Stimulated activated CD4-positive, alpha-beta T cell treated with anti-CD3 and anti-CD28 coated beads, TNF-alpha, amount 100 ng/mL, for 48 hours (primary cell): ENCODE measurements around the gene ZNF557.
A peak's percentile ranks its signal among the peaks of the same experiment; 100 is the strongest.

Source experiments
- DNase-seq, 3 donors: peaks; one replicate each; pipeline ENCODE4 v3.0.0-alpha.2; 2020; ENCODE audit warnings: low read depth in 3 of 3

The ZNF557 gene

DNA sequence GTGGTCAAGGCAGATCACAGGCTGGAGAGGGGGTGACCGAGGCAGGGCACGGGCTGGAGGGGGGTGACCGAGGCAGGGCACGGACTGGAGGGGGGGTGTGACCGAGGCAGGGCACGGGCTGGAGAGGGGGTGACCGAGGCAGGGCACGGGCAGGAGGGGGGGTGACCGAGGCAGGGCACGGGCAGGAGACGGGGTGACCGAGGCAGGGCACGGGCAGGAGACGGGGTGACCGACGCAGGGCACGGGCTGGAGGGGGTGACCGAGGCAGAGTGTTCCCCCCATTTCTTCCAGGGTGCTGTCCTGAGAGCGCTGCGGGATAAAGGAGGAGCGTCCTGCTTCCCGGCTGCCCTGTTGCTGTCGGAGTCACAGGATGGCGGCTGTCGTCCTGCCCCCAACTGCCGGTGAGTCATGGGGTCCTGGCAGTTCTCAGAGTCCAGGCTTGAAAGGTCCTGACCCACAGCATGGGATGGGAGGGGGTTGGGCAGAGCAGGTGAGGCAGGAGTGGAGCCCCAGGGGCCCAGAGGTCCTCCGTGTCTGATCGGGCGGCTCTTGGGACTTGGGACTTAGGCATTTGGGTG is 5.3 kb downstream of the ZNF557 start:
- no peak for DNase-seq

DNA sequence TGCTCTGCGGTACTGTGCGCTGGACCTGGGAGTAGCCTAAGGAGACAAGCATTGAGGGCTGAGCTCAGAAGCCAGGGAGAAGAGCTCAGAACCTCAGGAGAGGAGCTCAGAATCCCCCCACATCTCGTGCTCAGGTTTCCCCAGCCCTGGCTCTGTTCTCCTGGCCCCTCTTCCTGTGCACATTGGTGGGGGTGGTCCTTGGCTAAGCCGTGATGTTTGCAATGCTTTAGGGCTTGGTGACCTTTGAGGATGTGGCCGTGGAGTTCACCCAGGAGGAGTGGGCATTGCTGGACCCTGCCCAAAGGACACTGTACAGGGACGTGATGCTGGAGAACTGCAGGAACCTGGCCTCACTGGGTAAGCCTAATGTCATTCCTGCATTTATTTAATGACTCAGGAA is 6.6 kb downstream of the ZNF557 start:
- DNase-seq = no peak

DNA sequence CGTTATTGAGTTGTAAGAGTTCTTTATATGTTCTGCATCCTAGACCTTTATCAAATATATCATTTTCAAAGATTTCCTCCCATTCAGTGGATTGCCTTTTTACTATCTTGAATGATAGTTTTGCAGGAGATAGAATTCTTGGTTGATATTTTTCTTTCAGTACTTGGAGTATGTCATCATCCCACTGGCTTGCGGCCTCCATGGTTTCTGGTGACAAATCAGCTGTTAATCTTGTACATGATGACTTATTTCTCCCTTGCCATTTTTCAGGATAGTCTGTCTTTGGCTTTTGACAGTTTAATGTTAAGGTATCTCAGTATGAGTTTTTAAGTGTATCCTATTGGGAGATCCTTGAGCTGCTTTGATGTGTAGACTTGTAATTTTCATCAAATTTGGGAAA is 8.5 kb downstream of the ZNF557 start:
- DNase-seq = no peak

DNA sequence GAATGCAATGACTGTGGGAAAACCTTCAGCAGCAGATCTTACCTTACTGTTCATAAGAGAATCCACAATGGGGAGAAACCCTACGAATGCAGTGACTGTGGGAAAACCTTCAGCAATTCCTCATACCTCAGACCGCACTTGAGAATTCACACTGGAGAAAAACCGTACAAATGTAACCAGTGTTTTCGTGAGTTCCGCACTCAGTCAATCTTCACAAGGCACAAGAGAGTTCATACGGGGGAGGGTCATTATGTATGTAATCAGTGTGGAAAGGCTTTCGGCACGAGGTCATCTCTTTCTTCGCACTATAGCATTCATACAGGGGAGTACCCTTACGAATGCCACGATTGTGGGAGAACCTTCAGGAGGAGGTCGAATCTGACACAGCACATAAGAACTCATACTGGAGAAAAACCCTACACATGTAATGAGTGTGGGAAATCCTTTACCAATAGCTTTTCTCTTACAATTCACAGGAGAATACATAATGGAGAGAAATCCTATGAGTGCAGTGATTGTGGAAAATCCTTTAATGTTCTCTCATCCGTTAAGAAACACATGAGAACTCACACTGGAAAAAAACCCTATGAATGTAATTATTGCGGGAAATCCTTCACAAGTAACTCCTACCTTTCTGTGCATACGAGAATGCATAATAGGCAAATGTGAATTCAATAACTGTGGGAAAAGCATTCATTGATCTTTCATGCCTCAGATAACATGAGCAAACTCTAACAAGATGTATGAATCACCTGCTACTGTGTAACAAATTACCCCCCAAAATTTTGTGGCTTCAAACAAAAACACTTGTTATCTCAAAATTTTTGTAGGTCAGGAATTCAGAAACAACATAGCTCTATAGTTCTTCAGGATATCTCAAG is 13.8 kb downstream of the ZNF557 start:
- DNase-seq = no peak

DNA sequence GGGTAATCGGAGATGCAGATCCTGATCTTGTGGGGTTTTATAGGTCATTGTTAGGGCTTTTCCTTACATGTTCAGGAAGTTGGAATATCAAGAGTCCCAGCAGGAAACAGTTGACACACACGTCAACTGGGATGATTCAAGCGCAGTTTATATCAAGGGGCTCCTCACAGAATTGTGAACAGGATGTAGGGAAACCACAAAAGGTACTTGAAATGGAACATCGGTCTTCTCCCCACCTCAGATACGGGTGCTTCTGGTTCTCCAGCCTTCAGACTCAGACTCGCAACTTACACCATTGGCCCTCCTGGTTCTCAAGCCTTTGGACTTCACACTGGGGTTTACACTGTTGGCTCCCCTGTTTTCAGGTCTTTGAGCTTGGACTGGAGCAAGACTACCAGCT is 19.5 kb downstream of the ZNF557 start:
- no peak for DNase-seq

DNA sequence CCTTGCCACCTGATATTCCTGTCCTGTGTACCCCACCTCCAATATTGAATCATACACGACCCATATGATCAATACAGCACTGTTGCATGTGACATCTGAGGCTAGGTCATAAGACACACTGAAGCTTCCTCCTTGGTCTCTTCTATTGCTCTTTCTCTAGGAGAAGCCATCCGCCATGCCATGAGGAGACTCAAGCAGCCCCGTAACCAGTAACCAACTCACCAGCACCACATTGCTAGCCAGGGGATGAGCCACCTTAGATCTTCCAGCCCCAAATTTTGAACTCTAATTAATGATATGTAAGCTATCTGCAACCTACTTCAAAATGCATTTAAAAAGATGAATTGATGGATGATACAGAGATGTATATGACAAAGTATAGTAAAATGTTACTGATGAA is 28.6 kb downstream of the ZNF557 start:
- no peak for DNase-seq

DNA sequence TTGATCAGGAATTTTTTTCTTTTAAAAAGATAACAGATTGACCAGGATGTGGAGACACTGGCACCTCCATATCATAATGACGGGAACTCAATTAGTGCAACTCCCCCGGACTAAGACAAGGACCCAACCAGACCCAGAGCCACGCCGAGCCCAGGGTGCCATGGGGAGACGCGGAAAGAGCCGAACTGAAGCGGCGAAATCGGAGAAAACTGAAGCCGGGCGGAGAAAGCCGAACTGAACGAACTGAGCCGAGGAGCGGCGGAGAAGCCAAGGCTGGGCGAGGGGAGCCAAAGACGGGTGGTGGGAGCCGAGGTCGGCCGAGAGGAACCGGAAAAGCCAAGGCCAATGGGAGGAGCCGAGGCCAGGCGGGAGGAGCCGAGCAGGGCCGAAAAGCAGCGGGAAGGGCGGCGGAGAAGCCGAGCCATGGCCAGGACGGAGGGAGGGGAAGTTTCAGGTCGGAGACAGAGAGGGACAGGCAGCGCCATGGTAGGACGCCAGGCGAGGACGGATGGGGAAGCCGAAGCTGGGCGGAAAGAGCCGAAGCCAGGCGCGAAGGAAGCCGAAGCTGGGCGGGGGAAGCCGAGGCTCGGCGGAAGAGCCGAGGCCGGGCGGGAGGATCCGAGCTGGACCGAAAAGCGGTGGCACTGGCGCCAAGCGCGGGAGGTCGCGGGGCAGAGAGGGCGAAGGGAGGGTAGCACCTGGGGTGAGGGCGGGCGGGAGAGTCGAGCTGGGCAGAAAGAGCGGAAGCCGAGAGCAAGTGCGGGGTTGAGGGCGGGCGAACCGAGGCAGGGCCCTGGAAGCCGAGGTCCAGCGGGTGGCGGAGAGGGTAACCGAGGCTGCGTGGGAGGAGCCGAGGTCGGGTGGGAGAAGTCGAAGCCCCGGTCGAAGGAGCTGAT is 29.4 kb downstream of the ZNF557 start:
- peak; percentile 82 to 88 (median 82) for DNase-seq

DNA sequence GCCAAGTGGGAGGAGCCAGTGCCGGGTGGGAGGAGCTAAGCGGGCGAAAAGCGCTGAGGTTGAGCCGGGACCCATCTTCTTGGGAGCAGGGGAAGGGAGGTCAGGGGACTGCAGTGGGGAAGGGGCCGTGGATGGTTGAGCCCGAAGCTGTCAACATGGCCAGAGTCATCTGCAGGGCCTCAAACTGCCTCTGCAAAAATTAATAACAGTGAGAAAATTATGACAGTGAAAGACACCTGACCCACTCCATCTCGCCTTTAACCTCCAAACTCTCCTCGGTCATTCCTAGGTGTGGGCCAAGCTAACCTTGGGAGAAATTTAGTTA is 30.1 kb downstream of the ZNF557 start:
- DNase-seq = no peak

DNA sequence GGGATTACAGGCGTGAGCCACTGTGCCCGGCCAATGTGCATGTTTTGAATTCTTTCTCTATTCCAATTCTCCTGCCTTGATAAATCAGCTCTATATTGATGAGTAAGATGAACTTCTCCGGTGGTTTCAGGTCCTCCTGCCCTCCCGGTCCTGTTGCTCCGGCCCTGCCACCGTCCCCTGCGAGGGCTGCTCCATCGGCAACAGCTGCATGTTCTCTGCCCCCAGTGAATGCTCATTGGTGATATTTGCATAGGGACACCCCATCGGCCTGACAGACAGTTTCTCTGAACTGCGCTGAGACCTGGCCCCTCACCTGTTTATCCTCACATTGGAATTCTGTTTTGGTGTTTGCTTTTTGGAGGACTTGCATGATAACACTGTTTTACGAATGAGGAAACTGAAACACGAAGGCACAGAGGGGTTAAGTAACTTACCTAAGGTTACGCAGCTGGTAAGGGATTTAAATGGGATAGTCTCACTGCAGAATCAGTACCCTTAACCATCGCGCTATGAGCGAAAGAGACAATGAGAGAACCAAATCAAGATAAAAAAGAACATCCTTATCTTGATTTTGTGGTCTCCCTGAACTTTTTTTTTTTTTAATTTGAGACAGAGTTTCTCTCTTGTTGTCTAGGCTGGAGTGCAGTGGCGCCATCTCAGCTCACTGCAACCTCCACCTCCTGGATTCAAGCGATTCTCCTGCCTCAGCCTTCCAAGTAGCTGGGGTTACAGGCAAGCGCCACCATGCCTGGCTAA is 32.2 kb downstream of the ZNF557 start:
- DNase-seq = no peak

DNA sequence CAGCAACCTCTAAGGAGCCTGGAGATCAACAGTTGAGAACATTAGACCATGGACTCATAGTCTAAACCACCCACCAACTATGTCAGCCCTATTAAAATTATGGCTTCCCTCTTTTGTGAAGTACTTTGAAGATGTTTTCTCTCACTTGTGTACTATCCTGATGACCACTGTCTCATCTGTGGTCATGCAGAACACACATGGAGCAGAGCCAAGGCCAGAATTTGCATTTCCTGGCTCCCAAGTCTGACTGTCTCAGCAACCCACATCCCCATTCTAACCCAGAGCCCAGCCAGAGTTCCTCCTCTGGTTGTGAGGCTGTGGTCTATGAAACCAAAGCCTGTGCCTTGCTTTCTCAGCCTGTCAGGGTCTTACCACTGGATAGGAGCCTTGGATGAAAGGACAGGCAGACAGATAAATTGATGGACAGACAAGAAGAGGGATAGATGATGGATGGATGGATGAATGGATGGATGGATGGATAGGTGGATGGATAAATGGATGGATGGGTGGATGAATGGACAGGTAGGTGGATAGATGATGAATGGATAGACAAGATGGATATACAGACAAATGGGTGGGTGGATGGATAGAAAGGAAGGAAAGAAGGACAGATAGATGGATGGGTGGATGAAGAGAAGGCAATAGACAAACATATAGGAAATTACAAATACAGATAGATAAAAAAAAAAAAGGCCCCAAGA is 35.4 kb downstream of the ZNF557 start:
- no peak for DNase-seq

DNA sequence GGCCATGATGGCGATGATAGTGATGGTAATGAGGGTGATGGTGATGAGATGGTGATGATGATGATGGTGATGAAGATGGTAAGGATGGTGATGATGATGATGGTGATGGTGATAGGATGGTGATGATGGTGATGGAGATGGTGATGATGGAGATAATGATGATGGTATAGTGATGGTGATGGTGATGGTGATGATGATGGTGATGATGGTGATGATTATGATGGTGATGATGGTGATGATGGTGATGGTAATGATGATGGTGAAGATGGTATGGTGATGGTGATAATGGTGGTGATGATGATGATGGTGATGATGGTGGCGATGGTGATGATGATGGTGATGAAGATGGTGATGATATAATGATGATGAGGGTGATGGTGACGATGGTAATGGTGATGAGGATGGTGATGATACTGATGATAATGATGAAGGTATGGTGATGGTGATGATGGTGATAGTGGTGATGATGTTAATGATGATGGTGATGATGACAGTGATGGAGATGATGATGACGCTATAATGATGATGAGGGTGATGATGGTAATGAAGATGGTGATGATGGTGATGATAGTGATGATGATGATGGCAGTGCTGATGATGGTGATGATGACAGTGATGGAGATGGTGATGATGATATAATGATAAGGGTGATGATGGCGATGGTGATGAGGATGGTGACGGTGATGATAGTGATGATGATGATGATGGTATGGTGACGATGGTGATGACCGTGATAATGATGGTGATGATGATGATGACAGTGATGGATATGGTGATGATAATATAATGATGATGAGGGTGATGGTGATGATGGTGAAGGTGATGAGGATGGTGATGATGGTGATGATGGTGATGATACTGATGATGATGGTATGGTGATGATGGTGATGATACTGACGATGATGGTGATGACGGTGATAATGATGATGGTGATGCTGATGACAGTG is 37.5 kb downstream of the ZNF557 start:
- DNase-seq = no peak

DNA sequence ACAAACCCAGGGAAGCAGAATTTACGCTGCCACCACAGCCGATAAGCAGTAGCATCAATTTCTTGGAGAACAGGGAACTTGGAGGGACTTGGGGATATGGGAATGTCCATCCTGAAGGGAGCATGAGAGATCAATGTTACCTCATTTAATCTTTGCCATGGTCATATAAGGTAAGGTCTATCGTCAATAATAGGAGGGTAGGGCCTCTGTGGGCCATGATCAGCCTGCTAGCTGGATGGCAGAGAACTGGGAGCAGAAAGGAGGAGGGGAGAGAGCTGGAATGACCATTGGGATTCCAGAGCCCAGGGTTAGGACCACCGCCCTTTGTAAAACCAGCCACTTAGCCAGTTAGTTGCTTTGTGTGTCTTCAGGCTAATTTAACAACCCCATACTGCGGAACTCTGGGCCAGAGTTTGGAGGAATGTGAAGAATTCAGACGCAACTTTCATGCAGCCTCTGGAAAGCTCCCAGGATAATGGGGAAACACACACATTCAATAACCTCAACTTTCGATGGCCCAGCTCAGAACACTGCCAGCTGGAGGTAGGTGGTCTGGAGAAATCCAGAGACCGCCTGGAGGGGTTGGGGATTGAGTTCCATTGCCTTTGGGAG is 40.3 kb downstream of the ZNF557 start:
- no peak for DNase-seq

DNA sequence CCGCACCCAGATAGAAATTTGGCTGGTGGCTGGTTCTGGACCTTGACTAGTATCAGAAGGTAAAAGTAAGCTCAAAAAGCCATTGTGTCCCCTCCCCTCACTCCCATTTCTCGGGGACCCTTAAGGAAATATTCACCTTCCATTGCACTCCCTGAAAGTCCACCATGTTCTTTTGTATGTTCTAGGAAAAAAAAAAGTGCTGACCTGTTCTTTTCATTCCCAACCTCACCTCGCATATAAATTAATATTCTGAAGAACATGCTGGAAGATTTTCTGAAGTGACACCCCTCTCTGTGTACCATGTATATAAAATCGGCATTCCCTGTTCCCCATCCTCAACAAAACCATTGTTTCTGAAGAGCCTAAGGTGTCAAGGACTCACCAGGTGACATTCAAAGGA is 43.2 kb downstream of the ZNF557 start:
- DNase-seq = no peak

DNA sequence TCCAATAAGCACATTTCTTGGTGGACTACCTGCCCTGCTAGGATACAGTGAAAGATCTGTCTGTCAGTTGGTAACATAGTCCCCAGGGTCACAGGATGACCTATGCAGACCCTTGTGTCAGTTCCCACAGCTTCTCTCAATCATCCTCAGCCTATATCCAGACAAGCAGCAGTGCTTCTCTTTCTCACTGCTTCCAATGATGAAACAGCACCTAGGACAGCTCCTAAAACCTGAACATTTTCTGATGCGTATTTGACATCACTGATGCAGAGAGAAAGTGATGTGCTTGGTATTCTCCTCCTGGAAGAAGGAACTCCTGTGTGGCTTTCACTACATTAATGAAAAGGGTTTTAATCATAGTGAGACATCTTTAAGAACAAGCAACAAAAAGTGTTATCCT is 43.7 kb downstream of the ZNF557 start:
- DNase-seq = no peak

DNA sequence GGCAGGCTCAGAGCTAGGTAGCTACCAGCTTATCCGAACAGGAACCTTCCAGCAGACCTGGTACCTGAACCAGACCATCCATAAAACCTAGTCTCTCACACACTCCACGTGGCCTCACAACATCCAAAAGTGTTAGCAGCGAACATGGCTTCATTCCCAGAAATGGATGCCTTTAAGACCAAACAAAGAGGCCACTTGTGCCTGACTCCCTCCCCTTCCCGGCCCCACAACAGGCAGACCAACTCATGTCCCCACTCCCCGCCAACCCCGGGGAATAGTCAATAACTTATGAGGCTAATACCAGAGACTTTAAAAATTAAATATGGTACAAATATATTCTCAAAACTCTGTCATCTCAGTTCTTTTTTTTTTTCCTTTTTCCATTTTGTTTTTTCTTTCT is 46.2 kb downstream of the ZNF557 start:
- no peak for DNase-seq

DNA sequence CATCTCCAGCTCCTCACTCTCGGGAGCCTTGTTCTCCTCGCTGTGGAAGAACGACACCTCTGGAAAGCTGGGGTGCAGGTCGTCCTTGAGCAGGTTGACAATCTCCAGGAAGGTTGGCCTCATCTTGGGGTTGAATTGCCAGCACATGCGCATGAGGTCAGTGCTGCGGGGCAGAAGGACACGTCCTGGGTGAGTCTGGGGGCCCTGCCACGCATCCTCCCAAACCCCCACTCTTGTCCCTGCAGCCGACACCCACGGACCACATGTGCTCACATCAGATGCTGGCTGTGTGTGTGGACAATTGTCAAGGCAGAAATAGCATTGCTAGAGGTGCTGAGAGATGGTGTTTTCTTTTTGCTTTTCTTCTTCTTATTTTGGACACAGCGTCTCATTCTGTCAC is 47.7 kb downstream of the ZNF557 start:
- DNase-seq = no peak

DNA sequence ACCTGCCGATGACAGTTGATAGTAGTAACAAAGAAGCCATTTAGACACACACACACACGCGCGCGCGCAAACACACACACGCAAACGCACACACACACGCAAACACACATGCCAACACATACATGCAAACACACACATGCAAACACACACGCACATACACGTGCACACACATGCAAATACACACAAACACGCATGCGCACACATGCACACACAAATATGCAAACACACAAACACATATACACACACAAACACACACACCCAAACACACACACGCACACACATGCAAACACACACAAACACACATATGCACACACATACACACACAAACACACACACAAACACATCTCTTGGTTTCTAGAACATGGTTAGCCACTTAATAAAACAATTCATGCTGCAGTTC is 50.1 kb downstream of the ZNF557 start:
- no peak for DNase-seq

DNA sequence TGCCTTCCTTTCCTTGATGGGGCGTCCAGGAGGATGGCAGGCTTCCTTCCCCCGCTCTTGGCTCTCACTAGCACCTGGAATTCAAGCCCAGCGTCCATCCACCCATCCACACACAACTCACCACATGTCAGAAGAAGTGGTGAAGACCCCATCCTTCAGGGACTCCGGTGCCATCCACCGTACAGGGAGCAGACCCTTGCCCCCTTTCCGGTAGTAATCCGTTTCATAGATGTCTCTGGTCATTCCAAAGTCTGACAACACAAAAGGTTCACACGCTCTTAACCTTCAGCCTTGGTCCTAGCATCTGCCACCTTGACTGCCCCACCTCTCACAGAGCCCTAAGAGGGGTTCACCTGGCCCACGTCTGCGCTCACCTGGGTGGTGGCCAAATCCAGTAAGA is 51.0 kb downstream of the ZNF557 start:
- no peak for DNase-seq

DNA sequence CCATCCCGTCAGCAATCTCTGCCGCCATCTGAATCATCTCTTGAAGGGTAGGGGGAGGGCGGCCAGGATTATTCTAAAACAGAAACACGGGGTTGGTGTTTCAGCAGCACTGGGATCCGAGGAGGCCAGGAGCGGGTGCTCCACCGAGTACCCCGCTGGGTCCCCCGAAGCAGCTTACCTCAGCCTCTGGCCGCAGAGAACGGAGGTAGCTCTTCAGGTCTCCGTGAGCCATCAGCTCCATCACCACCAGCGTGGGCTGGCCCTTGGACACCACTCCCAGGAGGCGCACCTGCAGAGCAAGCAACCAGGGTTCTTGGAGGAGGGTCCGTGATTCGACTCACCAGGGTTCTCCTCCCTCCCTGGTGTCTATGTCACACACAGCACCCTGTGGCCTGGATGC is 53.2 kb downstream of the ZNF557 start:
- DNase-seq = no peak

DNA sequence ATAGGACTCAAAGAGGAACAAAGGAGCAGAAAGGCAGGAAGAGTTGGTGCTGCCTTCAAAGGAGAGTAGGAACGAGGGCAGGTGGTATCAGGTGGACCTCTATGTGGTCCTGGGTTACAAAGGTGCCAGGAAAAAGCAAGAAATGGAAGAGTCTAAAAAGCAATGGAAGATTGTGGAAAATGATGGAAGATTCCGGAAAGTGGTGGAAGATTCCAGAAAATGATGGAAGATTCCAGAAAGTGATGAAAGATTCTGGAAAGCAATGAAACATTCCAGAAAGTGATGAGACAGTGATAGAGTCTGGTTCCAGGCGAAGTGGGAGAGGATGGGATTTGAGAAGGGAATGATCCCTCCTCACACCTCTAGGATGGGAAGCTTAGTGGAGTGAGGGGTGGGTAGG is 55.3 kb downstream of the ZNF557 start:
- DNase-seq = no peak
